Keratinocyte (primary cell): ENCODE measurements around the gene TMCC1. TPM values are rescaled to one million over a fixed set of nuclear protein-coding genes. Genes with fewer than 3 reads are reported as not detected.

Experiments used
- DNase-seq: peaks from one replicate; pipeline ENCODE4 v3.0.0-alpha.2; 2011; ENCODE audit warnings: low read depth, missing footprints, low spot score
- FAIRE-seq: peaks from 2 replicates; lab custom pipeline; 2011; peaks lifted over from hg19 to GRCh38; lab: Jason Lieb, UNC
- H2AFZ ChIP-seq: 2 replicates; pipeline ENCODE4 v1.6.0; 2012; ENCODE audit warnings: low read length, control low read depth, inconsistent platforms; ENCODE audit not compliant: control insufficient read depth
- H3K27ac ChIP-seq: 2 replicates; pipeline ENCODE4 v1.5.1; 2011; ENCODE audit warnings: low read length; ENCODE audit not compliant: control insufficient read depth, insufficient read depth
- H3K27me3 ChIP-seq: 3 replicates; pipeline ENCODE4 v1.6.0; 2011; ENCODE audit warnings: low read length; ENCODE audit not compliant: control insufficient read depth, insufficient read depth; ENCODE audit errors: extremely low read depth
- H3K36me3 ChIP-seq, 2 experiments: 2 replicates in 1 of 2; 3 replicates in 1 of 2; pipeline ENCODE4 v1.5.1; 2011; ENCODE audit warnings: low read length in 2 of 2, mild to moderate bottlenecking in 1 of 2; ENCODE audit not compliant: control insufficient read depth in 2 of 2, insufficient read depth in 2 of 2; ENCODE audit errors: extremely low read depth in 1 of 2
- H3K4me1 ChIP-seq: 3 replicates; pipeline ENCODE4 v1.5.1; 2011; ENCODE audit warnings: low read length; ENCODE audit not compliant: control insufficient read depth, insufficient read depth; ENCODE audit errors: extremely low read depth
- H3K4me2 ChIP-seq: 3 replicates; pipeline ENCODE4 v1.6.0; 2011; ENCODE audit warnings: low read depth, low read length; ENCODE audit not compliant: control insufficient read depth, insufficient read depth; ENCODE audit errors: extremely low read depth
- H3K4me3 ChIP-seq, 3 experiments: fragments of 200-600 bp in 1 of 3; sonication (generic) in 1 of 3; 2 replicates in 2 of 3; 3 replicates in 1 of 3; pipeline ENCODE4 v1.5.1; 2011 to 2016; ENCODE audit warnings: low read length in 3 of 3, mild to moderate bottlenecking in 3 of 3, control low read depth in 2 of 3, inconsistent platforms in 1 of 3, low read depth in 1 of 3, mixed read lengths in 1 of 3, mixed run types in 1 of 3, moderate library complexity in 1 of 3; ENCODE audit not compliant: control insufficient read depth in 2 of 3, insufficient read depth in 2 of 3; ENCODE audit errors: extremely low read depth in 1 of 3
- H3K79me2 ChIP-seq: 2 replicates; pipeline ENCODE4 v1.6.0; 2012; ENCODE audit warnings: low read length; ENCODE audit not compliant: control insufficient read depth, insufficient read depth
- H3K9ac ChIP-seq: 3 replicates; pipeline ENCODE4 v1.6.0; 2011; ENCODE audit warnings: low read length; ENCODE audit not compliant: control insufficient read depth, insufficient read depth; ENCODE audit errors: extremely low read depth
- H3K9me1 ChIP-seq: 3 replicates; pipeline ENCODE4 v1.6.0; 2011; ENCODE audit warnings: low read length; ENCODE audit not compliant: control insufficient read depth, insufficient read depth; ENCODE audit errors: extremely low read depth
- H3K9me3 ChIP-seq: 2 replicates; pipeline ENCODE4 v1.5.1; 2012; ENCODE audit warnings: low read depth, low read length; ENCODE audit not compliant: control insufficient read depth
- H4K20me1 ChIP-seq: 3 replicates; pipeline ENCODE4 v1.6.0; 2011; ENCODE audit warnings: low read length; ENCODE audit not compliant: control insufficient read depth, insufficient read depth; ENCODE audit errors: extremely low read depth
- EZH2 ChIP-seq: IDR thresholded peaks from one replicate; pipeline ENCODE4 v1.6.1; 2012; ENCODE audit warnings: inconsistent platforms, mild to moderate bottlenecking, low read length, moderate library complexity
- dilution Hi-C: fragments of 300-500 bp; cut with MboI; formaldehyde crosslinking; loops from one replicate; pipeline ENCODE4 v1.7.0; 2020; ENCODE audit warnings: low sequenced_read_pairs; ENCODE audit not compliant: extremely low pct_ligation_motif_present
- polyA plus RNA-seq, 5 experiments: library from polyadenylated mRNA; depleted of rRNA in 3 of 5; stranded (reverse) in 3 of 5; stranded (forward) in 1 of 5; unstranded in 1 of 5; fragments of >200 nt; gene quantifications; 1 replicate in 1 of 5; 2 replicates in 3 of 5; 3 replicates in 1 of 5; pipeline versions ENCODE4 v1.2.1 to v1.2.3, GENCODE V29; 2011 to 2012; ENCODE audit warnings: missing spikeins in 2 of 5, low read depth in 1 of 5, low replicate concordance in 1 of 5
- TF ChIP-seq, protein P1 (sequence below), 3 experiments: IDR thresholded peaks in 1 of 3; conservative IDR thresholded peaks in 1 of 3; optimal IDR thresholded peaks in 1 of 3; 2 replicates in 2 of 3; 3 replicates in 1 of 3; pipeline versions ENCODE3 to v1.5.1; 2011; ENCODE audit warnings: low read length in 3 of 3, mild to moderate bottlenecking in 3 of 3, moderate library complexity in 2 of 3, control low read depth in 1 of 3, inconsistent platforms in 1 of 3; ENCODE audit not compliant: insufficient read depth in 2 of 3; ENCODE audit errors: extremely low read depth in 1 of 3

TMCC1 gene
- polyA plus RNA-seq, 1 donor (not counting 4 experiments of a cell fraction or from before 2014, with no cell fraction given) = 27.7 TPM

GRCh38 chr3:129770604-129771003, 122.9 kb downstream of the TMCC1 start:
- H3K79me2 ChIP-seq = peaks cover 95% of the 10 kb centered on the region
- peaks cover 6 to 9% of the 10 kb centered on the region in 2 experiments for H3K36me3 ChIP-seq
- H3K9me3 ChIP-seq = no peaks in the 10 kb centered on the region
- peaks cover 4% of the 10 kb centered on the region for H4K20me1 ChIP-seq
- no peaks in the 10 kb centered on the region for H3K4me1 ChIP-seq
- no peak overlapping the region for H3K4me3 ChIP-seq
- TF ChIP-seq, protein P1, sequence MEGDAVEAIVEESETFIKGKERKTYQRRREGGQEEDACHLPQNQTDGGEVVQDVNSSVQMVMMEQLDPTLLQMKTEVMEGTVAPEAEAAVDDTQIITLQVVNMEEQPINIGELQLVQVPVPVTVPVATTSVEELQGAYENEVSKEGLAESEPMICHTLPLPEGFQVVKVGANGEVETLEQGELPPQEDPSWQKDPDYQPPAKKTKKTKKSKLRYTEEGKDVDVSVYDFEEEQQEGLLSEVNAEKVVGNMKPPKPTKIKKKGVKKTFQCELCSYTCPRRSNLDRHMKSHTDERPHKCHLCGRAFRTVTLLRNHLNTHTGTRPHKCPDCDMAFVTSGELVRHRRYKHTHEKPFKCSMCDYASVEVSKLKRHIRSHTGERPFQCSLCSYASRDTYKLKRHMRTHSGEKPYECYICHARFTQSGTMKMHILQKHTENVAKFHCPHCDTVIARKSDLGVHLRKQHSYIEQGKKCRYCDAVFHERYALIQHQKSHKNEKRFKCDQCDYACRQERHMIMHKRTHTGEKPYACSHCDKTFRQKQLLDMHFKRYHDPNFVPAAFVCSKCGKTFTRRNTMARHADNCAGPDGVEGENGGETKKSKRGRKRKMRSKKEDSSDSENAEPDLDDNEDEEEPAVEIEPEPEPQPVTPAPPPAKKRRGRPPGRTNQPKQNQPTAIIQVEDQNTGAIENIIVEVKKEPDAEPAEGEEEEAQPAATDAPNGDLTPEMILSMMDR (optimal IDR thresholded peaks at IDR 0.05 in 1 of 3, IDR thresholded peaks at IDR 0.05 in 1 of 3, conservative IDR thresholded peaks at IDR 0.05 in 1 of 3; ENCODE audit: extremely low read depth in 1 of 3, insufficient read depth in 2 of 3, low read length in 3 of 3) = no peak
- TF ChIP-seq EZH2 = no peak
- H3K9ac ChIP-seq = no peak overlapping the region
- no peak for FAIRE-seq
- H2AFZ ChIP-seq = no peak overlapping the region
- no peaks in the 10 kb centered on the region for H3K9me1 ChIP-seq
- H3K27ac ChIP-seq = no peak overlapping the region
- no peak for DNase-seq
- H3K4me2 ChIP-seq = no peak overlapping the region
- dilution Hi-C loops = no loop called here
- H3K27me3 ChIP-seq = no peaks in the 10 kb centered on the region

- Histone ChIP-seq H3K79me2 (peaks cover 94% of the 10 kb centered on the region), H3K9me3 (no peaks in the 10 kb centered on the region), H3K4me1 (no peaks in the 10 kb centered on the region), H3K36me3 (peaks cover 0 to 5% of the 10 kb centered on the region in 2 experiments), H3K4me3 (no peak overlapping the region), H3K27me3 (no peaks in the 10 kb centered on the region), H3K4me2 (no peak overlapping the region), H3K9me1 (no peaks in the 10 kb centered on the region), H3K27ac (no peak overlapping the region), H4K20me1 (peaks cover 4% of the 10 kb centered on the region), H2AFZ (no peak overlapping the region), H3K9ac (no peak overlapping the region)
- dilution Hi-C loops = no loop called here
- DNase-seq (no peak), FAIRE-seq (no peak)
- TF ChIP-seq EZH2 = no peak
- TF ChIP-seq, protein P1 (optimal IDR thresholded peaks at IDR 0.05 in 1 of 3, IDR thresholded peaks at IDR 0.05 in 1 of 3, conservative IDR thresholded peaks at IDR 0.05 in 1 of 3; ENCODE audit: extremely low read depth in 1 of 3, insufficient read depth in 2 of 3, low read length in 3 of 3) = no peak
Measured at GRCh38 chr3:129769616-129770015, 123.9 kb downstream of the TMCC1 start.
